HFFc6 (cell line): Measurements from ENCODE around the gene NEO1. TPM values are rescaled to one million over a fixed set of nuclear protein-coding genes. Genes with fewer than 3 reads are reported as not detected.

ENCODE experiments used
- DNase-seq: peaks from one replicate; pipeline ENCODE4 v3.0.0-alpha.2; 2018
- H3K27ac Mint-ChIP-seq: 2 replicates; pipeline ENCODE4 v1.8.0; 2020; ENCODE audit warnings: mild to moderate bottlenecking, mixed read lengths
- H3K27me3 Mint-ChIP-seq: 2 replicates; pipeline ENCODE4 v1.8.0; 2021; ENCODE audit warnings: mild to moderate bottlenecking, moderate library complexity, mixed read lengths; ENCODE audit not compliant: insufficient read depth
- H3K36me3 Mint-ChIP-seq: 2 replicates; pipeline ENCODE4 v1.8.0; 2021; ENCODE audit warnings: low read depth, mixed read lengths
- H3K4me1 Mint-ChIP-seq: 2 replicates; pipeline ENCODE4 v1.8.0; 2020; ENCODE audit warnings: low read depth, mixed read lengths
- H3K4me3 Mint-ChIP-seq: 2 replicates; pipeline ENCODE4 v1.8.0; 2020; ENCODE audit warnings: mild to moderate bottlenecking, moderate library complexity, mixed read lengths
- H3K9me3 Mint-ChIP-seq: 2 replicates; pipeline ENCODE4 v1.8.0; 2020; ENCODE audit warnings: mild to moderate bottlenecking, mixed read lengths
- total RNA-seq, 6 experiments: library from RNA; stranded (reverse); fragmentation: NEBNext Ultra II Directional; extraction: Animal tissue kit (Norgen Biotek cat#: 25700); gene quantifications; 2 replicates in 1 of 6; 3 replicates in 5 of 6; pipeline ENCODE4 v1.2.3, GENCODE V29; 2021
- TF ChIP-seq, protein P1 (sequence below): fragments of 200-600 bp; sonication (generic); IDR thresholded peaks from 2 replicates; pipeline ENCODE4 v1.5.0; 2021; ENCODE audit warnings: antibody characterized with exemption, mild to moderate bottlenecking

Gene NEO1
- total RNA-seq, 6 experiments from 2014 or later: 6.4 to 20.3 (median 16.3) TPM

DNA sequence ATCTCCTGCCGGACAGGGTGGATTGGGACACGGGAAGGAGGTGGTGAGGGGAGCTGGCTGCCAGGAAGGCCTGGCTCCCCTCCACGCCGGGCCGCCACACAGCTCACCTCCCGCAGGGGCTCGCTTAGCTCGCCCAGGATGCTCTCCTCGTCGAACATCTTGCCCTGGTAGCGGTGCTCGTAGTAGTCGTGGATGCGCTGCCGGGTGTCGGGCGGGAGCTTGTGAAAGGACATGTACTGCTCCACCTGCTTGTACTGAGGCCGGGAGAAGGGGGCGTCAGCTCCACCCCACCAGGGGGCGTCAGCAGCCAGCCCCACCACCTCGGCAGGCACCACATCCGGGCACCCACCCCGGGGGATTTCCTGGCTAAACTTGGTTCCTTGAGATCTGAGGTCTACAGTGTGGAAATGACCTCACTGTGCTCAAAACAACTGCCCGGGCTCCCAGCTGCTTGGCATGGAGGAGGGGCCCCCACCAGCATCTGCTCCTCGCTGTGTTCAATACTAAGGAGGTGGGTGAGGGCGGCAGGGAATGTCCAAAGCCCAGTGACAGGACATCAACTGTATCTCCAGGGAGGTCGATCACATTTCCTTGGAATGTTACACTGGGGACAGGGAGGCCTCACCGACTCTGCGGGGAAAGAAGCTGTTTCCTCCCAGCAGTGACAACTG lies 273.1 kb downstream of the NEO1 start:
- no peaks in the 10 kb centered on the region for H3K4me1 Mint-ChIP-seq
- peaks cover 13% of the 10 kb centered on the region for H3K27me3 Mint-ChIP-seq
- TF ChIP-seq, protein P1, sequence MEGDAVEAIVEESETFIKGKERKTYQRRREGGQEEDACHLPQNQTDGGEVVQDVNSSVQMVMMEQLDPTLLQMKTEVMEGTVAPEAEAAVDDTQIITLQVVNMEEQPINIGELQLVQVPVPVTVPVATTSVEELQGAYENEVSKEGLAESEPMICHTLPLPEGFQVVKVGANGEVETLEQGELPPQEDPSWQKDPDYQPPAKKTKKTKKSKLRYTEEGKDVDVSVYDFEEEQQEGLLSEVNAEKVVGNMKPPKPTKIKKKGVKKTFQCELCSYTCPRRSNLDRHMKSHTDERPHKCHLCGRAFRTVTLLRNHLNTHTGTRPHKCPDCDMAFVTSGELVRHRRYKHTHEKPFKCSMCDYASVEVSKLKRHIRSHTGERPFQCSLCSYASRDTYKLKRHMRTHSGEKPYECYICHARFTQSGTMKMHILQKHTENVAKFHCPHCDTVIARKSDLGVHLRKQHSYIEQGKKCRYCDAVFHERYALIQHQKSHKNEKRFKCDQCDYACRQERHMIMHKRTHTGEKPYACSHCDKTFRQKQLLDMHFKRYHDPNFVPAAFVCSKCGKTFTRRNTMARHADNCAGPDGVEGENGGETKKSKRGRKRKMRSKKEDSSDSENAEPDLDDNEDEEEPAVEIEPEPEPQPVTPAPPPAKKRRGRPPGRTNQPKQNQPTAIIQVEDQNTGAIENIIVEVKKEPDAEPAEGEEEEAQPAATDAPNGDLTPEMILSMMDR: peak; percentile 34; the same call in 1 of the 2 replicates
- DNase-seq: no peak
- no peaks in the 10 kb centered on the region for H3K9me3 Mint-ChIP-seq
- H3K4me3 Mint-ChIP-seq: no peak overlapping the region
- H3K27ac Mint-ChIP-seq: no peak overlapping the region
- H3K36me3 Mint-ChIP-seq: no peaks in the 10 kb centered on the region

DNA sequence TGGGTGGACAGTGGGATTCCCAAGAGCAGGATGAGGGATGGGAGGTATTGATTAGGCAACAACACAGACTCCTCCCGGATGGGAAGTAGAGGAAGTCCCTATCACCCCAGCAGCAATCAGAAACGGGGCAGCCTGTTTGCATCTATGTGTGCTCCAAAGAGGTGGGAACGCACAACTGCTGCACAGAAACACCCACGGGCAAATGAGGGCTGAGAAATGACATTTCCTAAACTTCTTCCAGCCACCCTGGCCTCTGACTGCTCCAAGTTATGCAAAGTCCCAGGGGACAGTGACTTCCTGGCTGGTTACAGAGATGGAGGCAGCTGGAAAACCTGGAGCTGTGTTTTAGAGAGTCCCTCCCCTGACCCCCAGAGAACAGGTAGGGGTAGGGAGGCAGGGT lies 273.9 kb downstream of the NEO1 start:
- Mint-ChIP-seq H3K4me3 (no peak overlapping the region), H3K36me3 (no peaks in the 10 kb centered on the region), H3K27me3 (peaks cover 14% of the 10 kb centered on the region), H3K27ac (no peak overlapping the region), H3K4me1 (no peaks in the 10 kb centered on the region), H3K9me3 (no peaks in the 10 kb centered on the region)
- DNase-seq: no peak
- TF ChIP-seq, protein P1: no peak

DNA sequence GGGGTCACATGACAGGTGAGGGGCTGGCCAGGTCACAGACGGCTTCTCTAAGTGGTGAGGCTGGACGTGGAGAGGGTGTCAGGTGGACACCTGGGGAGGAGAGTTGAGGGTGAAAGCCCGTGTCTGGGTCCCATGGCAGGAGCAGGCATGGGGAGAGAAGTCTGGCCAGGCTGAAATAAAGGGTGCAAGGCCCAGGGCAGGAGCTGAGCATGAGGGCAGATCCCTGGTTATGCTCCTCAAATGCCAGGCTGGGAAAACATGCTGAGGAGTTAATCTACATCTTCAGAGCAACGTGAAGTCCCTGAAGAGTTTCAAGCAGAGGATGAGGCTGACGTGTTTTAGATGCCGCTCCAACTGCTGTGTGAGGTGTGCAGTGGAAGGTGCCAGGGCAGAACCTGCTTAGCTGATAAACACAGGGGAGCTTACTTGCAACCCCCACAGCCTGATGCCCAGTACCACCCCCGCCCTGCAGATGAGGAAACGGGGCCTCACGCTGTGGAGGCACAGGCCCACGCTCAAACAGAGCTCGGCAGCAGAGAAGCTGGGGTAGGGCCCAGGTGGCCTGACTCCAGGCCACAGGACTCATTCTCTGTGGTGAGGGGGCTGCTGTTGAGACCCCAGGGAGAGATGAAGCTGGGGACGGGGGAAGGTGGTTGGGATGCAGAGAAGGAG lies 276.0 kb downstream of the NEO1 start:
- Mint-ChIP-seq H3K9me3 (no peaks in the 10 kb centered on the region), H3K4me3 (no peak overlapping the region), H3K4me1 (no peaks in the 10 kb centered on the region), H3K27ac (no peak overlapping the region), H3K27me3 (peaks cover 17% of the 10 kb centered on the region), H3K36me3 (no peaks in the 10 kb centered on the region)
- DNase-seq: no peak
- TF ChIP-seq, protein P1: no peak

DNA sequence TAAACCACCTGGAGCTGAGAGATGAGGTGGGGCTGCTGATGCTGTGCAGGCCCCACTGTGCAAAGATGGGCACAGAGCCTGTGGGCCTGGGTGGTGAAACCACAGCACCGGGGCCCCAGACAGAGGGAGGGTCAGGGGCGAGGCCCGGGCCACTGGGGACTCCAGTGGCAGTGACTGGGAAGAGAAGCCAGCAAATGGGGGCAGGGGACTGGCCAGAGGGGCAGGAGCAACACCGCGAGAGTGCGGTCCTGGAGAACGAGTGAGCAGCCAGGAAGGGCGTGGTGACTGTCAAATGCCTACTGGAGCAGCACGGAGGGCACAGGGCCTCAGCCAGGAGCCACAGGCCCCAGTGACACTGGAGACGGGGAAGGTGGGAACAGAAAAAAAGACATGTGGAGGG lies 276.7 kb downstream of the NEO1 start:
- Mint-ChIP-seq H3K4me1 (no peaks in the 10 kb centered on the region), H3K9me3 (no peaks in the 10 kb centered on the region), H3K27ac (no peak overlapping the region), H3K36me3 (no peaks in the 10 kb centered on the region), H3K27me3 (peaks cover 17% of the 10 kb centered on the region), H3K4me3 (no peak overlapping the region)
- no peak for DNase-seq
- TF ChIP-seq, protein P1: no peak

DNA sequence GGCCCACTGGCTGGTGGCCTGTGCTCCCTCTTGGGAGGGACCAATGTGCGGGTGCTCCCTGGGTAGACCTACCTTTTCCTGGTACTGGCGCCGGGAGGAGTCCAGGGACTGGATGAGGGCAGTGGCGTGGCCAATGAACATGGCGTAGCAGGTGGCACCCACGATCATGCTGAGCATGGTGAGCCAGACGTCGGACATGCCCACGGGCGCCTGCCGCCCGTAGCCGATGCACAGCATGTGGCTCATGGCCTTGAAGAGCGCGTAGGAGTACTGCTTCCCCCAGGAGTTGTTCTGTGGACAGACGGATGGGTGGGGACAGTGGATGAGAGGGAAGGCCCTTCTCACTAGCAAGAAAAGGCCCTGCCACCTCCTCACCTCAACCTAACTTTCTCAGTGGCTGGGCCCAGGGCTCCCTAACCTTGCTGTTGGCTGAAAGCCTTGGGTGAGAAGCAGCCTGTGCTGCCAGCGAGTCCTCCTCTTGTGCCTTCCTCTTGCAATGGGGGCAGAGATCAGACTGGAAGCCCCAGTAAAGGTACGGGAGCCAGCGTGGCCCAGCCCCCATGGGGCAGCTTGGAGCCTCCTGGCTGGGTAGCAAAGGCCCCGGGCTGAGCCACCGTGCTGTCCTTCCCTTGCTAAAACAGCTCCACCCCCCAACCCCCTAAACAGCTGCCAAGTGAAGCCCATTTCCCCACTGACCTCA lies 277.4 kb downstream of the NEO1 start:
- H3K9me3 Mint-ChIP-seq: no peaks in the 10 kb centered on the region
- H3K4me3 Mint-ChIP-seq: no peak overlapping the region
- H3K27me3 Mint-ChIP-seq: peaks cover 19% of the 10 kb centered on the region
- TF ChIP-seq, protein P1: no peak
- no peak for DNase-seq
- H3K36me3 Mint-ChIP-seq: no peaks in the 10 kb centered on the region
- no peak overlapping the region for H3K27ac Mint-ChIP-seq
- no peaks in the 10 kb centered on the region for H3K4me1 Mint-ChIP-seq
